DMS114 treated with DMSO at 0.1 percent for 48 hours (cell line): ENCODE measurements around the gene LTB4R.

Source experiments
- DNase-seq: peaks from one replicate; lab custom pipeline; 2025; ENCODE audit not compliant: unreplicated experiment; lab: John Stamatoyannopoulos, UW

Gene LTB4R, protein sequence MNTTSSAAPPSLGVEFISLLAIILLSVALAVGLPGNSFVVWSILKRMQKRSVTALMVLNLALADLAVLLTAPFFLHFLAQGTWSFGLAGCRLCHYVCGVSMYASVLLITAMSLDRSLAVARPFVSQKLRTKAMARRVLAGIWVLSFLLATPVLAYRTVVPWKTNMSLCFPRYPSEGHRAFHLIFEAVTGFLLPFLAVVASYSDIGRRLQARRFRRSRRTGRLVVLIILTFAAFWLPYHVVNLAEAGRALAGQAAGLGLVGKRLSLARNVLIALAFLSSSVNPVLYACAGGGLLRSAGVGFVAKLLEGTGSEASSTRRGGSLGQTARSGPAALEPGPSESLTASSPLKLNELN

DNA sequence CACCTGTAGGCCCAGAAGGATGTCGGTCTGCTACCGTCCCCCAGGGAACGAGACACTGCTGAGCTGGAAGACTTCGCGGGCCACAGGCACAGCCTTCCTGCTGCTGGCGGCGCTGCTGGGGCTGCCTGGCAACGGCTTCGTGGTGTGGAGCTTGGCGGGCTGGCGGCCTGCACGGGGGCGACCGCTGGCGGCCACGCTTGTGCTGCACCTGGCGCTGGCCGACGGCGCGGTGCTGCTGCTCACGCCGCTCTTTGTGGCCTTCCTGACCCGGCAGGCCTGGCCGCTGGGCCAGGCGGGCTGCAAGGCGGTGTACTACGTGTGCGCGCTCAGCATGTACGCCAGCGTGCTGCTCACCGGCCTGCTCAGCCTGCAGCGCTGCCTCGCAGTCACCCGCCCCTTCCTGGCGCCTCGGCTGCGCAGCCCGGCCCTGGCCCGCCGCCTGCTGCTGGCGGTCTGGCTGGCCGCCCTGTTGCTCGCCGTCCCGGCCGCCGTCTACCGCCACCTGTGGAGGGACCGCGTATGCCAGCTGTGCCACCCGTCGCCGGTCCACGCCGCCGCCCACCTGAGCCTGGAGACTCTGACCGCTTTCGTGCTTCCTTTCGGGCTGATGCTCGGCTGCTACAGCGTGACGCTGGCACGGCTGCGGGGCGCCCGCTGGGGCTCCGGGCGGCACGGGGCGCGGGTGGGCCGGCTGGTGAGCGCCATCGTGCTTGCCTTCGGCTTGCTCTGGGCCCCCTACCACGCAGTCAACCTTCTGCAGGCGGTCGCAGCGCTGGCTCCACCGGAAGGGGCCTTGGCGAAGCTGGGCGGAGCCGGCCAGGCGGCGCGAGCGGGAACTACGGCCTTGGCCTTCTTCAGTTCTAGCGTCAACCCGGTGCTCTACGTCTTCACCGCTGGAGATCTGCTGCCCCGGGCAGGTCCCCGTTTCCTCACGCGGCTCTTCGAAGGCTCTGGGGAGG, at the start of gene LTB4R:
TSS of gene LTB4R (plus strand) at position 857 of the 959 bp plus-strand sequence. CDS start 4,150 bp downstream, outside the sequence.
- no peak for DNase-seq

DNA sequence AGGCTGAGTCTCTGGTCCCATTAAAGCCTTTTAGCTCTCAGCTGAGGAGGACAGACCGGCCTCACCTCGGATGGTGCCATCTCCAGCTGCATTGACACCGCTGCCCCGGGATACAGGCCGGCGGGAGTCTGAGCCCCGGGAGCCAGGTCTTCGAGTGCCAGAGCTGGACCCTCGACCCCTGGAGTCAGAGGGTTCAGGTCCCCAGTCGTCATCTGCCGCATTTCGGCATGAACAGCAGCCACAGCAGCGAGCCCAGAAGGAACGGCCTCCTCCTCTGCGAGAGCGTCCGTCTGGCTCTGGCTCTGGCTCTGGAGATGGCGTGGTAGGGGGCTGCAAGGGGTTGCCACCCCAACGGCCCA, 49.4 kb upstream of the LTB4R start:
- no peak for DNase-seq

DNA sequence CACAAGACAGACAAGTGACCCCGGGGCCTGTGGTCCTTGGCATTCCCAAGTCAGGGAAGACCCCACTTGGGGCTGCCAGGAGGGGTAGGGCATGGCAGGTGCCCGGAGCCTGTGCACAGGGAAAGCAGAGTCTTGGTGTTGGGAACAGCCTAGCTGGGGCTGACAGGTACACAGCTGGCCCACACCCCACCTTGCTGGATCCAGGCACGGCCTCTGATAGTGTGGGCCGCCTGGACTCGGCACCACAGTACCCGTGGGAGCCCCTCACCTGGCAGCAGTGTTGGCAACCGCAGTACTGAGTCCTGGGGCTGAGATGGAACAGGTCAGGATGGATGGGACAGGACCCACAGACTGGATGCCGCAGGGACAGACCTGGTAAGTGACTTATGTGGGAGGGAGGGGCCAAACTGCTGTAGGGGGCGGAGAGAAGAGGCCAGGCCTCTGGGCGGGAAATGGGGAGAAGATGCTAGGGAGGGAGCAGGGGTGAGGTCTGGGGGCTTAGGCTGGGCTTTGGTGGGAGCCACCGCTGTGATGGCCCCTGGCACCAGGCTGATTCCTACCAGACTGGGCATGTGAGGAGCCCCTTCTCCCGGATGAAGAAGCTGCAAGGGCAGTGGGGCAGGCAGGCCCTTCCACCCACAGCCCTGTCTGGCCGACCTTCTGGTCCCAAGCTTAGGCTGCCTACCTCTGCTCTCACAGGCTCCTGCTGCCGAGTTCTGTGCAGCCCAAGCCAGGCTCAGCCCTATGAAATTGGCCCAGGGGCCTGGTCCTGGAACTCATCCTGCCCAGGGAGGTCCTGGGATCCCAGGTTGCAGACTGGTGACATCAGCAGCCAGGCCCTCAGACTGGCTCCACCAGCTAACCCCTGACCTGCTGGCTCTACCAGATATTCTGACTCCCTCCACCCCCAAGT, 48.2 kb upstream of the LTB4R start, which contains the start of gene TGM1:
TSS of gene TGM1 (minus strand) at position 357 of the 913 bp plus-strand sequence. CDS start 825 bp downstream, outside the sequence.
- DNase-seq: no peak

DNA sequence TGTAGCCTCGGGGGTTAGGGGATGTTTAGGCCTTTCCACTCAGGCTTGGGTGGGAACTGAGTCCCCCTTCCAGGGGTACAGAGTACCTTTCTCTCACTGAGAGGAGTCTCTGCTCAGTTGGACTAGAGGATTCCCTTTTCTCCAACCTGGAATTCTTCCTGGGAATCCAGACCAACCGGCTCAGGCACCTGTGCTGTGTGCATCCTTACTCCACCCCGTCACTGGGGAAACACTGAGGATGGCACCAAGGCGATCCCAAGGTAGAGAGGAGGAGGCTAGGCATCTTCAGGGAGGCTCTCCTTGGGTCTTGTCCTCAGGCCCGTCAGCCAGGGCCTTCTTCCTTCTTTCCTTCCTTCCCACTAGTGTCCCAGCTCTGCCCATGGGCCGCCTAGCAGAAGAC, 47.5 kb upstream of the LTB4R start:
- no peak for DNase-seq

DNA sequence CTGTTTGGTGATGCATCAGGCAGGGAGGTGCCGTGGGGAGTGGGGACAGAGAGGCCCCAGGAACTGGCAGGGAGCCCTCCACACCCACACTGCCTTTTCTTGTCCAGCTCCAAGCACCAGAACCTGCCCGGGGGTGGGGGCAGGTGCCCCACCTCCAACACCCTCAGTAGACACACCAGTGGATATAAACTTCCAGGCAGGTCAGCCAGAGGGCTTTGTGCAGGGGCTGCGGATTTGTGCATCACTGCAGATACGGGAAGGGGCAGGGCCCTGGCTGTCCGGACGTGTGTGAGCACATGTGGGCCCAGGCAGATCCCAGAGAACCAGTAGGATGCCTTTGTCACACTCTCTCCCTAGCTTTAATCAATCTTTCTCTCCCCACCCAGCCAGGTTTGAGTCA, 47.0 kb upstream of the LTB4R start:
- no peak for DNase-seq

DNA sequence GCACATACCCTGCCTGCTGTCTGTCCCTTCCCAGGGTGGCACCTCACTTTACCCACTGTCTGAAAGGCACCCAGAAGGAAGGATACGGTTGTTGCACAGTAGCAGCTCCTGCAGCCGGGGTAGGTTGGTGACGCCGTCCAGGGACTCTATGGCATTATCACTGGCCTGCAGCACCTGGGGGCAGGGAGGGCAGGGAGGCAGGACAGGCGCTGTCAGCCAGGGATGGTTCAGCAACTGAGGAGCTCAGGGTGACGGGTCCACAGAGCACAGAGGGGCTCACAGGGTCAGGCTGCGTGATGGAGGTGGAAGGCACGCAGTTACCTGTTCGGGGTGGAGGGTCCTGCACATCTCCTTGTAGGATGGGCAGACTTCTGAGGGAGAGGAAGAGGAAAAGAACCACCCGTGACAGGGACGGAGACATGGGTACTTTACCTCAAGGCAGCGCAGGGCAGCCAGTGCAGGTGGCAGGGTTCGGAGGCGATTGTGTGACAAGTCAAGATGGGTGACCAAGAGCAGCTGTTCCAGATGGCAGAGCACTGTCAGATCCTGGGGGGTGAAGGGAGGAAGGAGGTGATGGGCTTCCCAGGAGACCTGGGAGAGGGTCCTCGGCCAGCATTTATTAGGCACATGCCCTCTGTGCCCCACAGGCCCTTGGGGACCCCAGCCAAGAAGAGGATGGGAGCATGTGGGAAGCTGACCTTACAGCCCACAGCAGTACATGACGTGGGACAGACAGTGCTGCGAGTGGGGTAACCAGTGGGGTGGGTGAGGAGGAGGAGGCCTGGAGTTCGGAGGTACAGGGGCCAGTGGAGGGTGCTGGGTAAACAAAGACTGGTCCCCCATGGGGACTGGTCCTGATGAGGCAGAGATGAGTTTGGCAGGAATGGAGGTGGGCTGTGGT, 44.7 kb upstream of the LTB4R start:
- no peak for DNase-seq

DNA sequence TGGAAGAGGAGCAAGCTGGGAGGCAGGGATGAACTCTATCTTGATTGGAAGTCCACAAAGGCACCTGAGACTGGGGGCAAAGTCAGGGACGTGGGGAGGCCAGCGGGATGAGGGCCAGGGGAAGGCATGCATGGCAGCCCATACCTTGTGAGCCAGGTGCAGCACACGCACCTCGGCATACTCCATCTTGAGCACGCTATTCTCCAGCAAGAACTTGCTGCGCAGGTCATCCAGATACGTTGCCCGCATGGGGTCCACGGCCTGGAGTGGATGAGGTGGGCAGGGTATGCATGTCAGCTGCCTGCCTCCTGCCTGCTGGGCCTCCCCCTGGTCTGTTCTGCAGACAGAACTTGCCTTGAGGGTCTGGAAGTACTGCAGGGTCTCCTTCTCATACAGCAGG, 43.8 kb upstream of the LTB4R start:
- DNase-seq: no peak

DNA sequence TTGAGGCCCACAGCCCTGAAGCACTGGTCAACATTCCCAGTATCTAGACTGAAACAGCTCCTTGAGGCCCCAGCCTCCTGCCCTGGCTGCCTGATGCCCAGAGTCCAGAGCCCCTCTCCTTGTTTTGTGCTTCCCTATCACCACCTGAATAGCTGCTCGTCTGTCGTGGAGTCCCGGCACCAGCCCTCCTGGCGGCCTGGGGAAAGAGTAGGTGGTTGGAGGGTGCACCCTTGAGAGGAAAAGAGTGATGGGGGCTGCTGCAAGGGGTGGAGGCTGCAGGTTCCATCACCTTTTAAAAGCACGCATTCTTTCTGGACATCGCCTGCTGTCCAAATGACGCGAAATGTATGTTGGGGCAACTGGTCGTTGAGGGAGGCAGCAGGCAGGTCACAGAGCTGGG, 43.1 kb upstream of the LTB4R start:
- no peak for DNase-seq

DNA sequence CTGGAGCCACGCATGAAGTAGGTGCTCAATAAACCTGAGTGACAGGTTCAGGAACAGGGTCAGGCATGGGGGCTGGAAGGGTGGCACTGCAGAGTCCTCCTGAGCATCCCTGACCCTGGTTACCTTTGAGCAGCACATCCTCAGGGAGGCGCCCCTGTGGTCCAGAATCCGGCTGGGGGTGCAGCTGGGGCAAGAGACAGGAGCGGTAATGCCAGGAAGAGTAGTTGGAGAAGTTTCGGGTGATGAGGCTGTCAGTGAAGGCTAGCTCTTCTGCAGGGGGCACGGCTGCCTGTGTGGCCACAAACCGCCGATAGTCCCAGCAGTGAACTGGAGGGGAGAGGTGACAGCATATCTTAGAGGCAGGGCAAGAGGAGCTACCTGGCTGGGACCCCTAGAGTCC, 41.9 kb upstream of the LTB4R start:
- no peak for DNase-seq

DNA sequence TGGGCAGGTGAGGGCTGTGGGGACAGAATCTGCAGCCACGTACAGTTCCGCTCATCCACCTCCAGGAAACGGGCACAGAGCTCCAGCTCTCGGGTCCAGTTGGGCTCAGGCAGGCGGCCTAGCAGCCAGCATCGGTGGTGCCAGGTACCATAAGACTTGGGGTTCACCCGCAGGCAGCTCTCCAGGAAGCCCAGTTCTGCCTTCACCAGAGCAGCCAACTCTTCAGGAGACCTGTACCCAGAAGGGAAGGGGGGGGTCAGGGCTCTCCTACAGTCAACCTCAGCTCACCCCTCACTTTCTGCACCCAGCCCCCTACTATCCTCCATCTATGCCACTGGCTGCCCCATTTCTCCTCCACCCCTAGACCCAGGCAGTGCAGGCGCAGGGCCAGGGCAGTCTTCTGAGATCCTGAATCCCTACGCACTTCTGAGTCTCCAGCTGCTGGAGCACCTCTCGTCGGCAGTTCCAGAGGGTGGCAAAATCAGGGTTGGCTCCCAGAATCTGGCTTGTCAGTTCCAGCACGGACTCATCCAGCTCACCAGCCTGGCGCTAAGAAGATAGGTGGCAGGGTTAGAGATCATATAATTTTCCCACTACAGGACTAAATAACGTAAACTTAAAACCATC, 41.3 kb upstream of the LTB4R start:
- DNase-seq: no peak

DNA sequence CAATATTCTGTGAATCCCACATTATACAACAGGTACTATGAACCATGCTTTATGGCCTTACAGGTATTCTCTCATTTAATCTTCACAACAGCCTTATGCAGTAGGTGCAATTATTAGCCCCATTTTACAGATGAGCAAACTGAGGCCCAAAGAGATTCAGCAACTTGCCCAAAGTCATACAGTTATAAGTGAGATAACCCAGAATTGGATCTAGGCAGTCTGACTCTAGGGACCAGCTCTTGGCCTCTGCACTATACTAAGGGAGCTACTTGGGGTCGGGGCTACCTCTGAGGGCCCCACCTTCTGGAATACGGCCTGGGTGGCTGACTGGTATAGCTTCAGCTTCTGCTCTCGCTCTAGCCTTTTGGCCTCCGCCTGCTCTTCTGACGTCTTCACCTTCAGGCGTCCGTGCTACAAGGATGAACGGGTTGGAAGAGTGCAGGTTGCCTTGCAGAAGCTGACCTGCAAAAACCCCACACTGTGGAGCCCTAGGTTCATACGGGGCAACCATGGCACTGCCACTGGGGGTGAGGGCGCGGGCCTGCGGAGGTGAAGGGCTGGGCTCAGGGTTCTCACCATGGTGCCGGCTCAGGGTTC, 40.7 kb upstream of the LTB4R start:
- no peak for DNase-seq

DNA sequence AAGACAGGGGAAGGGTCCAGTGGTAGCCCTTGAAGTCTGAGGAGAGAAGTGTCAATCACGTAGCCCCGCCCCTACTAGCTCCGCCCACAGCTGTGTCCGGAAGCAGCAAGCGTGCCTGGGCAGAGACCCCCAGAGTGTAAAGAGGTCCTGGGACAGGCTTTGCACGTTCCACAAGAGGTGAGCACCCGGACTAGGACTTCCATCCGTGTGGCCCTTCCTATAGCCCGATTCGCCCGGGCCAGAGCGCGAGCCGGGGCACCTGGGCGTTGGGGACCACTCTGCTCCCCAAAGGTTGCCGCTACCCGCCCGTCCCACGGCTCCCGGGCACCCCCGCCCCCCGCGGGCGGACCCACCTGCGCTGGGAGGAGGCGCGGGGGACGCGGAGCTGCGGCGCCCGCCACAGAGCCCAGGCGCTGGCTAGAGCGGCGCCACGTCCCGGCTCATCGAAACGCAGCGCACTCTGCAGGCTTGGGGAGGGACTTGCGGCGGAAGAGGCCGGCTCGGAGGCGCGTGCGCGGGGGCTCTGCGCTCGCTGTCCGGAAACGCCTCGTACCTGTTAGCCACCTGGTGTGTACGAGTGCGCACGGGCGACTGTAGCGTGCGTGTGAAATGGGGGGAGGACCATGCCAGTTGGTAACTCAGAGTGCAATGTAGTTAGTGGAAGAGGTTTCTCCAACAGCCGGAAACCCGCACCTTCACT, 40.0 kb upstream of the LTB4R start, which contains the start of gene RABGGTA:
TSS of gene RABGGTA (minus strand) at position 464 of the 700 bp plus-strand sequence. CDS start 482 bp downstream, outside the sequence.
- peak; percentile 62 for DNase-seq

DNA sequence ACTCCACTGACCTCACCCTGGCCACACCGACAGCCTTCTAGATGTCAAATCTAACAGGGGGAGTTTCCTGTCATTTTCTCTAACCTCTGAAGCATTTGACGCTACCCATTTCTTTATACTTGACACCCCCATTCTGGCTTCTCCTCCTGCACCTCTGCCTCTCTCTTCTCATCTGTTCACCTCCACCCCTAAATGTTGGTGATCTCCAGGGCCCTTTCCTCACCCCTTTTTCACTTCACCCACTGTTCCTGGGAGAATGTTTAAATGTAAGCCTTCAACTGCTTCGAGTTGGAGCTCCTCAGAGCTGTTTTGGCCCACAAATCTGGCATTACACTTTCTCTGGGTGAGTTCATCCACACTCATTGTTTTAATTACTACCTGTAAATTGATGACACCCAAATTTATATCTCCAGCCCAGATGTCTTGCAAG, 39.5 kb upstream of the LTB4R start:
- DNase-seq: no peak

DNA sequence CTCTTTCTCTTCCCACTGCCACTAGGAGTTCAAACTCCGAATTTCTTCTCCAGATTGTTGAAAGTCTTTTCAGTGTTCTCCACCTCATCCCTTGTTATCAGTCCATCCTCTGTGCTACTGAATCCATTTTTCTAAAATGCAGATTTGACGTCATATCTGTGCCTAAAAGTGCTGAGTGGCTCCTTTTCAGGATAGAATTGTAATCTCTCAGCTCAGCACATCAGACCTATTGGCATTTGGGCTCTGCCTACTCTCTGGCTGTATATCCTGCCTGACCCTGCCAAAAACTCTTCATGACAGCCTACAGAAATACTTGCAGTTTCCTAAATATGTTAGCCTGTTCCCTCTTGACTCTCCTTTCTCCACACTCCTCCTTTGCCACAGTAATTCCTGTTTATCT, 38.8 kb upstream of the LTB4R start:
- no peak for DNase-seq

DNA sequence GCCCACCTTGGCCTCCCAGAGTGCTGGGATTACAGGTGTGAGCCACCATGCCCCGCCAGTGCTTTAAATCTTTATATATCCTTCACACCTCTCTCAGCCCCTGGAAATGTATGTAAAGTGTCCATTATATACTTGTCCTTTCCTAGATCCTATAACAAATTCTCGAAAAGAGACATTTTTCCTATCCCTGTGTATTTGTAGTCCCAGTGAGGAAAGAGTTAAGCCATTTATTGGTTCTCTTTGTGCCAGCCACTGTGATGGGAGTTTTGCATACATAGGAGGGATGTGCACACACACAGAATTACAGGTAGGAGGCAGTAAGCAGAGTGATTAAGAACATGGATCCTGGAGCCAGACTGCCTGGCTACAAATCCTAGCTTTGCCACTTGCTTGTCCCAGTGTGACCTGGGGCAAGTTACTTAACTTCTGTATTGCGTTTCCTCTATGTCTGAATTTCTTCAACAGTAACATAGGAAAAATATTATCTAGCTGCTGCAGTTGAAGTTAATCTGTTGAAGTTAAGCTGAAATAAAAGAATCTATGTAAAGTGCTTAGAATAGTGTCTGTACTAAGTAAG, 37.8 kb upstream of the LTB4R start:
- DNase-seq: no peak

DNA sequence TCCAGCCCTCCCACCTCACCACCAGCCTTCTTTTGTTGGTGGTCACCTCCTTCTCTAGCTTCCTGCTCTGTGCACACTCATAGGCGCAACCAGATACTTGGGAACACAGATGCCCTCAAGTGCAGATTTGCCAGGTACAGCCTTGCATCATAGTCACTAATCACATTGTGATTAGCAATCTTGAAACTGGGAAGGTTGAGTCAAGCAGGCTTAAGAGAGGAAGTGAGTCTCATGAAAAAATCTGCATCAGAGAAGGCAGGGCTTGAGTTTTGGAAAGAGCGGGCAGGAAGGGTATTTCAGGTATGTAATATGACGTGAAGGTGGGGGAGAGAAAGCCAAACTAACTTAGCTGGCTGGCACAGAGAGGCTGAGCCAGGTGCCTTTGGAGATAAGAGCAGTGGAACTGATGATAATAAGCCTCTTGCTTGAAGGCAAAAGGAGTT, 37.2 kb upstream of the LTB4R start:
- DNase-seq: no peak

DNA sequence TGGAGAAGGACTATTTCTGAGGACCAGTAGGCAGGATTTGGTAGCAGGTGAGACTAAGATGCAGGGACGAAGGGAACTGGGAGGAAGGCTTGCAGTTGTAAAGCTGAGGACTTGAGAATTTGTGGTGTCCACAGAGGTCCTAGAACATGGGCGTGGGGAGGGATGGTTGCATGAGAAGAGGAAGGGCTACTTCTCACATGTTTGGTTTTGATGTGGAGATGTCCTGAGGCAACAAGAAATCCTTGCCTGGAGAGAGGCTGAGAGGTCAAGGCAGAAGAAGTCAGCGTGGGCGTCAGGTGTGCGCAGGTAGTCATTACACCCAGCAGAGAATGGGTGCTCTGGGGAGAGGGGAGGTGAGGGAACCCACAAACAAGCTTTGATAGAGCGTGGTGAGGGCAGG, 34.2 kb upstream of the LTB4R start:
- DNase-seq: no peak
